ENCODE measurements around the gene FBXL4. TPM values are rescaled to one million over a fixed set of nuclear protein-coding genes. Genes with fewer than 3 reads are reported as not detected.

FBXL4 gene
- total RNA-seq, 2 experiments from 2014 or later: 10.4 to 10.8 TPM

DNA sequence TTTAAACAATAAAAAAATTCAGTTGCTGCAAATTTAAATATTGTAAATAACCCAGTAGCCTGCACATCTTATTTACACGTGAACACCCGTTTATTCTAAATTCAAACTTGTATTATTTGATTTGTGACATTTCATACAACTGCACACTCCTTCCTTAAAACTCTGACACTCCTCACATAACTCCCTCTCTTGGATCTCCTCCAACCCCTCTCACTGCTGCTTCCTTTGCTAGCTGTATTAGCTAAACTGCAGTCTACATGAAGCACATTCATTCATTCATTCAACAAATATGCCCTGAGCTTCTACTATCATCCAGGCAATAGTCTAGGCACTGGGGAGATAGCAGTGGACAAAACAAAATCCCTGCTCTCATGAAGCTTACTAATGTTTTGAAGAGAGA, 47.0 kb downstream of the FBXL4 start:
- ATAC-seq: no peak
- Mint-ChIP-seq H3K27me3 (no peaks in the 10 kb centered on the region), H3K27ac (no peak overlapping the region), H3K4me3 (no peak overlapping the region), H3K36me3 (peaks cover 45% of the 10 kb centered on the region), H3K9me3 (ENCODE audit: low read depth) (no peaks in the 10 kb centered on the region), H3K4me1 (peaks cover 6% of the 10 kb centered on the region)
- no peak for DNase-seq
- CTCF ChIA-PET: no interaction called here

DNA sequence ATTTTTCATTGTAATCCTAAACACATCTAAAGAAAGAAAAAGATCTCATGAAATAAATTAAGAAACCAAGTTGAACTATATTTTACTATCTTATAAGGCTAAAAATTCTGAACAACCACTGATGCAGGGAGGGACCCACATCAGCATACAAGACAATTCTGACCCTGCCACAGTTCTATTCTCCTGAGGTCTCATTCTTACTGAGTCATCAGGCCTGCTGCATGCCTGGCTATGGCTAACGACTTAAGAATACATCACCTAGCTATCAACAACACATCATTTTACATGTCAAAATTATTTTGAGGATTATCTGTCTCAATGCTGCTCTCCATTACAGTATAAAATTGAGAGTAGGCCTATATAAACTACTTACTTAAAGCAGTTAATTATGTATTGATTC, 52.9 kb downstream of the FBXL4 start:
- ATAC-seq (no peak), DNase-seq (no peak)
- no peaks in the 10 kb centered on the region for H3K27me3 Mint-ChIP-seq
- peaks cover 6% of the 10 kb centered on the region for H3K4me1 Mint-ChIP-seq
- peaks cover 28% of the 10 kb centered on the region for H3K36me3 Mint-ChIP-seq
- CTCF ChIA-PET: no interaction called here
- no peak overlapping the region for H3K27ac Mint-ChIP-seq
- H3K4me3 Mint-ChIP-seq: no peak overlapping the region
- H3K9me3 Mint-ChIP-seq (ENCODE audit: low read depth): no peaks in the 10 kb centered on the region

GRCh38 chr6:98887650-98888049, 60.1 kb downstream of the FBXL4 start:
- CTCF ChIA-PET: no interaction called here
- H3K9me3 Mint-ChIP-seq (ENCODE audit: low read depth): no peaks in the 10 kb centered on the region
- no peak for DNase-seq
- H3K4me1 Mint-ChIP-seq: no peaks in the 10 kb centered on the region
- no peak for ATAC-seq
- no peaks in the 10 kb centered on the region for H3K27me3 Mint-ChIP-seq
- peaks cover 11% of the 10 kb centered on the region for H3K36me3 Mint-ChIP-seq
- H3K4me3 Mint-ChIP-seq: no peak overlapping the region
- no peak overlapping the region for H3K27ac Mint-ChIP-seq

GRCh38 chr6:98885330-98885729, 62.4 kb downstream of the FBXL4 start:
- no peaks in the 10 kb centered on the region for H3K27me3 Mint-ChIP-seq
- no peak for DNase-seq
- CTCF ChIA-PET: no interaction called here
- peaks cover 6% of the 10 kb centered on the region for H3K4me1 Mint-ChIP-seq
- no peak overlapping the region for H3K27ac Mint-ChIP-seq
- no peaks in the 10 kb centered on the region for H3K9me3 Mint-ChIP-seq (ENCODE audit: low read depth)
- no peak for ATAC-seq
- H3K4me3 Mint-ChIP-seq: no peak overlapping the region
- peaks cover 11% of the 10 kb centered on the region for H3K36me3 Mint-ChIP-seq

DNA sequence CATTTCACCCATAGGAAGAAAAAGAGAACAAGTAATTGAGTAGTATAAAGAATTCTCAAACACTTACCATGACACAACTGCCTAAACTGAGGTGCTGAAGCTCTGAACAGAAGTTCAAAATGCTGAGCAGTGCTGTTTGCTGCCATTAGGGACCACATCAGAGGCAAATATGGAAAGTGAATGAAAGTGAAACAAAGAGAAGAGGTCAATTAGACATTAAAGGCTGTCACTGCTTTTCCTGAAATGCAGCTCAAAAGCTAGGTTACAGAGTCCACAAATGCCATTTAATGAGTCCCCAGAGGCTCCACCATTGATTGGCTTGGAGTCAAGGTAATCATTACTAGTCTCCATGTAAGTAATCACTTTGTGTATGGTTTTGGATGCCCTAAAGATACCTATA, 67.3 kb downstream of the FBXL4 start:
- CTCF ChIA-PET: no interaction called here
- ATAC-seq (peak; percentile 53), DNase-seq (no peak)
- Mint-ChIP-seq H3K4me3 (no peak overlapping the region), H3K27ac (no peak overlapping the region), H3K4me1 (peaks cover 9% of the 10 kb centered on the region), H3K27me3 (no peaks in the 10 kb centered on the region), H3K9me3 (ENCODE audit: low read depth) (no peaks in the 10 kb centered on the region), H3K36me3 (peaks cover 10% of the 10 kb centered on the region)

DNA sequence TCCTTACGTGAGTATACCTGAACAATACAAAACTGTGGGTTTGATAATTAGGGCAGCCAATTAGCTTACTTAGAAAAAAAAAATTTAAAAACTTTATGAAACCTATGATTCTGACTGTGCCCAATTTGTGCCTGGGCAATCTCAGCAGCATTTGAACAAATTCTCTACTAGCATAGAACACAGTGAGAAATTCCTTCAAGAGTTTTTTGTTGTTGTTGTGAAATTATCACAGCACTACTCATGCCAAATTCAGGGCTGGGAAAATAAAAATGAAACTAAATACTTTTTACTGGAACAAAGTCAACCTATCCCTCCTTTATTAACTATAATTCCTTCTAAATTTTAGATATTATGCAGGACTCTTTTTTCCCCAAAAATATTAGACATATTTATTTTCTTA, 70.5 kb downstream of the FBXL4 start:
- no peak overlapping the region for H3K4me3 Mint-ChIP-seq
- no peaks in the 10 kb centered on the region for H3K27me3 Mint-ChIP-seq
- H3K4me1 Mint-ChIP-seq: peaks cover 9% of the 10 kb centered on the region

DNA sequence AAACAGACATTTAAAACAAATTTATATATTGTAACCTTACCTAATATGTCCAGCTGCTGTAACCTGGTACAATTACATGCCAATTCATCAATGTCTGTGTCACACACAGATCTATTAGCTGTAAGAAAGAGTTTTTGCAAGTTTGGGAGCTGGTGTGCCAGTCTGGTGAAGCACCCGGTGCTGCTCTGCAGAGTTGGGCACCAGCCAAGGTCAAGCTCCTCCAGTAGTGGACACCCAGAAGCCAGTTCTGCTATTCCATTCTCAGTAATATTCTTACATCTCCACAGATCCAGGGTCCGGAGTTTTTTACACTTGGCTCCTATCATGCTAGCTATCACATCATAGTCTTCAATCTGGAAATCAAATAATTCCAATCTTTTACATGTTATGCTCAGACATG, 72.4 kb downstream of the FBXL4 start:
- ATAC-seq: no peak
- H3K4me3 Mint-ChIP-seq: no peak overlapping the region
- H3K27me3 Mint-ChIP-seq: no peaks in the 10 kb centered on the region
- no peak for DNase-seq
- H3K27ac Mint-ChIP-seq: no peak overlapping the region
- peaks cover 18% of the 10 kb centered on the region for H3K36me3 Mint-ChIP-seq
- peaks cover 4% of the 10 kb centered on the region for H3K4me1 Mint-ChIP-seq
- no peaks in the 10 kb centered on the region for H3K9me3 Mint-ChIP-seq (ENCODE audit: low read depth)
- CTCF ChIA-PET: no interaction called here

More for the DNA sequence above, 70.5 kb downstream of the FBXL4 start:
- ATAC-seq (no peak), DNase-seq (no peak)
- Mint-ChIP-seq H3K9me3 (ENCODE audit: low read depth) (no peaks in the 10 kb centered on the region), H3K27ac (no peak overlapping the region), H3K36me3 (peaks cover 13% of the 10 kb centered on the region)
- CTCF ChIA-PET: no interaction called here

DNA sequence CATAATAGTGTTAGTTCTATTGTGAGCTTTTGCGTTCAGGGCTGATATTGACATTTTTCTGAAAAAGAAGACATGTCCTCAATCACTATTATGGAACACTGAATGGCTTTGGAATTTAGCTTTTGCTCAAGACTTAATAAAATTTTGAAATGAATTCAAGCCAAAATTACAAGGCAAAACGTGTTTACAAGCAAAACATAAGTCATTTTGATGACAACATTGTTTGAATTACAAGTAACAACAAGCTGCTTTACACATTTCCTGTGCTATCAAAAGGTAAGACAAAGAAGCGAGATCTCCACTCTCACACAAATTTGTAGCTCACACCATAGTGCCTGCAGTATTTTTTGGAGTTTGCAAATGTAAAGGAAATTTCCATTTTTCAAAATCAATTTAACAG, 75.9 kb downstream of the FBXL4 start:
- Mint-ChIP-seq H3K4me3 (no peak overlapping the region), H3K4me1 (no peaks in the 10 kb centered on the region), H3K9me3 (ENCODE audit: low read depth) (no peaks in the 10 kb centered on the region), H3K36me3 (peaks cover 17% of the 10 kb centered on the region), H3K27ac (no peak overlapping the region), H3K27me3 (no peaks in the 10 kb centered on the region)
- DNase-seq (no peak), ATAC-seq (no peak)
- CTCF ChIA-PET: no interaction called here

- DNase-seq: no peak
- H3K4me3 Mint-ChIP-seq: no peak overlapping the region
- H3K27me3 Mint-ChIP-seq: no peaks in the 10 kb centered on the region
- peaks cover 18% of the 10 kb centered on the region for H3K36me3 Mint-ChIP-seq
- no peak for ATAC-seq
- no peaks in the 10 kb centered on the region for H3K4me1 Mint-ChIP-seq
- CTCF ChIA-PET: no interaction called here
- H3K9me3 Mint-ChIP-seq (ENCODE audit: low read depth): no peaks in the 10 kb centered on the region
- H3K27ac Mint-ChIP-seq: no peak overlapping the region
These were observed 76.7 kb downstream of the FBXL4 start for GRCh38 chr6:98871057-98871456.

DNA sequence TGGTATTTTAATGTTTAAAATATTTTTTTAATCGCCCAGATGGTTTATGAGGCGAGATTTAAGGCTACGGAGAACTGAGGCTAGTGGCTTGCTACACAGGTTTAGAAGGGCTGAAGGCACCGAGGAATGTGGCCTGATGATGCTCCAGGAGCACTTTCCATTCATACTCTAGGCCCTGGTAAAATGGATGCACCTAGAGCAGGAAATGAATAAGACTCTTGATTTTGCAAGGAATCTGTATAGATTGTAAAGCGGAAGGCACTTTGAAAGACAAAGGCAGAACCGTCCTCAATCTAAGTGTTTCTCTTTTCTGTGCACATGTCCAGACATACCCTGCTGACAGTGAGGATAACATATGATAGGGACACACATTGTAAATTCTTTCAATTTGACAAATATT, 83.2 kb downstream of the FBXL4 start:
- Mint-ChIP-seq H3K9me3 (ENCODE audit: low read depth) (no peaks in the 10 kb centered on the region), H3K27me3 (no peaks in the 10 kb centered on the region), H3K27ac (no peak overlapping the region), H3K4me3 (no peak overlapping the region), H3K4me1 (no peaks in the 10 kb centered on the region), H3K36me3 (peaks cover 15% of the 10 kb centered on the region)
- CTCF ChIA-PET: no interaction called here
- DNase-seq (no peak), ATAC-seq (no peak)

- Mint-ChIP-seq H3K27ac (no peak overlapping the region), H3K4me3 (no peak overlapping the region), H3K4me1 (peaks cover 8% of the 10 kb centered on the region), H3K36me3 (no peaks in the 10 kb centered on the region), H3K9me3 (ENCODE audit: low read depth) (no peaks in the 10 kb centered on the region), H3K27me3 (peaks cover 71% of the 10 kb centered on the region)
- CTCF ChIA-PET: no interaction called here
- DNase-seq (no peak), ATAC-seq (no peak)
These were observed 99.1 kb downstream of the FBXL4 start for GRCh38 chr6:98848539-98849242.

DNA sequence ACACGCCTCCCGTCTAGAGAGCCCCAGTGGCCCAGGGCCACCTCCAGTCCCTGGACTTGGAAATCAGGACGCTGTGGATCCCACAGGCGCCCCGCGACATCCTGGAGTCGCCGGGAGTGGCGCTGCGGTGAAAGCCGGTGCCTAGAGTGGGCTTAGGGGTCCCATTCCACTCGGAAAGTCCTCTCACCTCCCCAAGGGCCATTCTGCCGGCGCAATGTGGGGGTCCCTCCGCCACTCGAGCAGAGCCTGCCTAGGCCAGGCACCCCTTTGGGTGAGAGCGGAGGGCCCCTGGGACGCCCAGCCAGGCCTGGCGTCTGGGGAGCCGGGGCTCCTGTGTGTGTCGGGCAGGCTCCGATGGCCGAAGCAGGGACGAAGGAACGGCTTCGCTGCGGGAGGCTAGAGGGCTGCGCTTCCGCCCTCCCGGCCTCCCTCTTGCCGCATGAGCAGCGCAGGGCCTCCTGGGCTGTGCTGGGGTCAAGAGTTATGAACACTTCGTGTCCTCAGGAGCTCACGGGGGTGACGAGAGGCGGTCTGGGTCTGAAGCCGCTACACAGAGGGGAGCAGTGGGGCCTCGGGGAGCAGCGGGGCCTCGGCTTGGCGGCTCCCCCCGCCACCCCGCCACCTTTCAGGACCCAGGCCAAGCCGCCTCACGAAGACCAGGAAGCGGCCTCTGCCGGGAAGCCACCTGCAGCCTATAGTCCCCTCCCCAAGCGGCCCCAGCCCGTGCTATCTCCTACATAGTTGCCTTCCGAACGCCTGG, 99.8 kb downstream of the FBXL4 start:
- Mint-ChIP-seq H3K4me3 (no peak overlapping the region), H3K27me3 (peaks cover 78% of the 10 kb centered on the region), H3K27ac (no peak overlapping the region), H3K9me3 (ENCODE audit: low read depth) (no peaks in the 10 kb centered on the region), H3K4me1 (peaks cover 8% of the 10 kb centered on the region), H3K36me3 (no peaks in the 10 kb centered on the region)
- CTCF ChIA-PET: no interaction called here
- peak; percentile 24 for ATAC-seq
- DNase-seq: no peak

DNA sequence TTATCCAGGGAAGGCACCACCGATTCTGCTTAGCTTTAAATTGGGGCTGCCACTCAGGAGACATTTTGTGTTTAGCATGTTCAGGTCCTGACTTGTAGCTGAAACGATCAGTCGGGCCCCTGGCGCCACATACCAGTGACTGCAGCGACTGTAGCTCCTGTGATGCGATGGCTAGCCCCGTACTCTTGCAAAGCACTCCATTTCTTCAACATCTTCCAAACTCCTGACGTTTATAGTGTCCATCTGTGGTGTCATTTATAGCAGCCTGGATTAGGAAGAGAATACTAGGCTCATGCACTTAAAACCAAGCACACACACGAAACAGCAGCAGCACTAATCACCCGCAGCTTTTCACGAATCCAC, 100.3 kb downstream of the FBXL4 start:
- ATAC-seq: no peak
- H3K36me3 Mint-ChIP-seq: no peaks in the 10 kb centered on the region
- CTCF ChIA-PET: interaction anchor here (1.3 kb wide), 1 partner anchor 16 kb away, joined by 3 read pairs; no protein-coding TSS in a partner anchor
- H3K9me3 Mint-ChIP-seq (ENCODE audit: low read depth): no peaks in the 10 kb centered on the region
- H3K4me3 Mint-ChIP-seq: no peak overlapping the region
- H3K27ac Mint-ChIP-seq: no peak overlapping the region
- DNase-seq: no peak
- H3K4me1 Mint-ChIP-seq: peaks cover 8% of the 10 kb centered on the region
- peaks cover 83% of the 10 kb centered on the region for H3K27me3 Mint-ChIP-seq

DNA sequence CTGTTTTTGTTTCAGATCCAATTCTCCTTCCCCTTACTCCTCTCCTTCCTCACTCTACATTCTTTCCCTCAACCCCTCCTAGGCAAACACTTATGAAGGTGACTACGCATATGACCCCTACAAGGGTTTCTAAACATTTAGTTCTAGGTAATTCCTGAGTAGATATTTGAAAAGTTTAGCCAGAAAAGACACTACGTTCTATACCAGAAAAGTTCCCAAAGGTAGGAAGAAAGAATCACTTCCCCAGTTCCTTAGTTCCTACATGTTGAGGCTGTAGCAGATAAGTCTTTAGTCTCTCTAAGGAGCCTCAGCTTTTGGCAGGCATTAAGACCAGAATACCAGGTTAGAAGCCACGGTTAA, 101.7 kb downstream of the FBXL4 start:
- CTCF ChIA-PET: interaction anchor here (1.0 to 2.0 kb wide), 4 partner anchors 15 to 1349 kb away, joined by 3 to 5 read pairs (median 3); no protein-coding TSS in a partner anchor
- no peak overlapping the region for H3K4me3 Mint-ChIP-seq
- ATAC-seq (no peak), DNase-seq (no peak)
- H3K27ac Mint-ChIP-seq: no peak overlapping the region
- H3K27me3 Mint-ChIP-seq: peaks cover 87% of the 10 kb centered on the region
- H3K4me1 Mint-ChIP-seq: peaks cover 8% of the 10 kb centered on the region
- H3K36me3 Mint-ChIP-seq: no peaks in the 10 kb centered on the region
- no peaks in the 10 kb centered on the region for H3K9me3 Mint-ChIP-seq (ENCODE audit: low read depth)

All from activated CD8-positive, alpha-beta memory T cell treated with anti-CD3 and anti-CD28 coated beads, Interleukin-2, amount 10 ng/mL, durations not matched to agents 7 days and 5 days (primary cell).